Skeletal muscle tissue (tissue), 4 donors: Measurements from ENCODE around the gene CNTNAP5. TPM values are rescaled to one million over a fixed set of nuclear protein-coding genes. Genes with fewer than 3 reads are reported as not detected.

Source experiments
- H3K27ac ChIP-seq: one replicate; pipeline ENCODE4 v1.7.0; 2013; ENCODE audit warnings: mild to moderate bottlenecking, low read depth, low read length, inconsistent platforms
- H3K27me3 ChIP-seq, 3 donors: one replicate each; pipeline ENCODE4 v1.7.0; 2013; ENCODE audit warnings: low read length in 3 of 3; ENCODE audit not compliant: control insufficient read depth in 3 of 3, insufficient read depth in 3 of 3
- H3K36me3 ChIP-seq, 3 donors: one replicate each; pipeline ENCODE4 v1.7.0; 2013; ENCODE audit warnings: low read length in 3 of 3; ENCODE audit not compliant: control insufficient read depth in 3 of 3, insufficient read depth in 3 of 3
- H3K4me1 ChIP-seq, 3 donors: one replicate each; pipeline ENCODE4 v1.7.0; 2013; ENCODE audit warnings: low read length in 3 of 3, mild to moderate bottlenecking in 3 of 3; ENCODE audit not compliant: control insufficient read depth in 3 of 3, insufficient read depth in 3 of 3
- H3K4me3 ChIP-seq, 3 donors: one replicate each; pipeline ENCODE4 v1.7.0; 2013; ENCODE audit warnings: low read length in 3 of 3
- H3K9ac ChIP-seq, 3 donors: one replicate each; pipeline ENCODE4 v1.7.0; 2013; ENCODE audit warnings: low read length in 3 of 3, mild to moderate bottlenecking in 3 of 3, moderate library complexity in 2 of 3, low read depth in 1 of 3
- H3K9me3 ChIP-seq, 3 donors: one replicate each; pipeline ENCODE4 v1.7.0; 2013; ENCODE audit warnings: low read length in 3 of 3; ENCODE audit not compliant: control insufficient read depth in 3 of 3
- total RNA-seq: library from RNA; depleted of rRNA; stranded (reverse); fragments of >200 nt; gene quantifications from one replicate; pipeline ENCODE4 v1.2.3, GENCODE V29; 2014
- donor health status: Osteomylitis.

CNTNAP5 gene
- total RNA-seq, 1 donor from 2014 or later = not detected

DNA sequence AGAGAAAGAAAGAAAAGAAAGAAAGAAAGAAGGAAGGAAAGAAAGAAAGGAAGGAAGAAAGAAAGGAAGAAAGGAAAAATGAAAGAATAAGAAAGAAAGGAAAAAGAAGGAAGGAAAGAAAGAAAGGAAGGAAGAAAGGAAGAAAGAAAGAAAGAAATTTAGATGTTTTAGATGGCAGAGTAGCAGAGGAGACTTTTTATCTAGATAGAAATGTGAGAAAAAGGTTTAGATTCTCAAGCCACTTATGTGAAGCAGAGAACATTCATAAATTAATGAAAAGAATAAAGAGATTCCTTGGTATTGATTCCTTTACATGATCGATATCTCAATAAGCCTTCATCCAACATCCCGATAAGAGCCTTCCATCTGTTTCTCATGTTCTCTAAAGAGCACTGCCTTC lies 513.5 kb downstream of the CNTNAP5 start:
- no peaks in the 10 kb centered on the region for H3K36me3 ChIP-seq
- H3K9me3 ChIP-seq = peaks cover 0 to 2% (median 0%) of the 10 kb centered on the region in 3 donors
- no peaks in the 10 kb centered on the region for H3K27me3 ChIP-seq
- H3K4me3 ChIP-seq = no peak overlapping the region
- no peak overlapping the region for H3K27ac ChIP-seq
- no peak overlapping the region for H3K9ac ChIP-seq
- H3K4me1 ChIP-seq = no peaks in the 10 kb centered on the region

- H3K36me3 ChIP-seq = no peaks in the 10 kb centered on the region
Measured at GRCh38 chr2:124540805-124541204, 515.7 kb downstream of the CNTNAP5 start.

GRCh38 chr2:124542932-124543640 lies 518.0 kb downstream of the CNTNAP5 start:
- Histone ChIP-seq H3K27ac (no peak overlapping the region), H3K27me3 (no peaks in the 10 kb centered on the region), H3K4me1 (no peaks in the 10 kb centered on the region), H3K9ac (no peak overlapping the region), H3K9me3 (no peaks in the 10 kb centered on the region), H3K4me3 (no peak overlapping the region), H3K36me3 (no peaks in the 10 kb centered on the region)

More at GRCh38 chr2:124540805-124541204, 515.7 kb downstream of the CNTNAP5 start:
- Histone ChIP-seq H3K9me3 (peaks cover 0 to 2% (median 0%) of the 10 kb centered on the region in 3 donors), H3K4me3 (no peak overlapping the region), H3K27ac (no peak overlapping the region), H3K27me3 (no peaks in the 10 kb centered on the region), H3K9ac (no peak overlapping the region), H3K4me1 (no peaks in the 10 kb centered on the region)

- Histone ChIP-seq H3K4me1 (no peaks in the 10 kb centered on the region), H3K9me3 (no peaks in the 10 kb centered on the region), H3K27ac (no peak overlapping the region), H3K36me3 (no peaks in the 10 kb centered on the region), H3K27me3 (no peaks in the 10 kb centered on the region), H3K4me3 (no peak overlapping the region), H3K9ac (no peak overlapping the region)
Measured at GRCh38 chr2:124547700-124548099, 522.6 kb downstream of the CNTNAP5 start.

DNA sequence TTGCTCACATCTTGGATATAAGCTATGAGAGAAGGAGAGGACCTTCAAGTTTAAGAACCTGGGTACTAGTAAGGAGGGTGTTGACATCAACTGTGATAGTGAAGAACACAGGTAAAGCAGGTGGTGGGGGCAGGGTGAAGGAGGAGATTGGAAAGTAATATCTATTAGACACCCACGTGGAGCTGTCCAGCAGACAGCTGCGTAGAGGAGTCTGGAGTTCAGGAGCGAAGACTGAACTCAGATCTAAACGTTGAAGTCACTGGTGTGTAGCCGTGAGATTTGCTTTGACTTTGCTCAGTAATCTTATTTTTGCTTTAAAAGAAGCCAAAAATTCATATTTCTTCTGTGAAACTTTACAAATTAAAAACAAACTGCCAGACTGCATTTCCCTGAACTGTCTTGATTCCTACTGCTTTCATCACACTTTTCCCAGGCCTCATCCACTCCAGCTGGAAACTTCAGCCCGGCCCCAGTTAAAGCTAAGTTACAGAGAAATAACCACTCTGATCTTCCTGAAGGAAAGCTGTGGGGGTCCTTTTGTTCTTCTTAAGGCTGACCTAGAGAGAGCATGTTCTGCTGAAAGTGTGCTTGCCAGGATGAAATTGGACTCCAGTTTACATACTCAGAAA lies 533.3 kb downstream of the CNTNAP5 start:
- Histone ChIP-seq H3K4me3 (no peak overlapping the region), H3K9me3 (no peaks in the 10 kb centered on the region), H3K27me3 (no peaks in the 10 kb centered on the region), H3K4me1 (no peaks in the 10 kb centered on the region), H3K36me3 (no peaks in the 10 kb centered on the region), H3K9ac (no peak overlapping the region), H3K27ac (no peak overlapping the region)

DNA sequence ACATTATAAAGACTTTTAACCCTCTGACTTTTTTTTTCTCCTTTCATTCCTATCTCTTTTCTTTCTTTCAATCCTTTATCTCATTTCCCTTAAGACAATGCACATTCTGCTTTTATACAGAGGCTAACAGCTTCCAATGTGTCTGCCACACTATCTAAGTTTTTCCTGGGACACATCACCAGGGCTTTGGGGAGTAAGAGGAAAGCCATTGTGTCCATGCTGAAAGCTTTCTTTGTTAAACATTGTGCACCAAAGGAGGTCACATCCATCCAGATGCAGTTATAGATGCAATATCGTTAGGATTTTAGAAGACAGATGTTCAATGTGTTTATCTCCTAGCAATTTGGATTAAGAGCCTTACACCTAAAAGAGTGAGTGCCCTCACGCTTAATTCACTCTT lies 534.1 kb downstream of the CNTNAP5 start:
- H3K9ac ChIP-seq = no peak overlapping the region
- H3K27me3 ChIP-seq = no peaks in the 10 kb centered on the region
- no peak overlapping the region for H3K27ac ChIP-seq
- H3K9me3 ChIP-seq = no peaks in the 10 kb centered on the region
- H3K4me1 ChIP-seq = no peaks in the 10 kb centered on the region
- H3K36me3 ChIP-seq = no peaks in the 10 kb centered on the region
- no peak overlapping the region for H3K4me3 ChIP-seq

DNA sequence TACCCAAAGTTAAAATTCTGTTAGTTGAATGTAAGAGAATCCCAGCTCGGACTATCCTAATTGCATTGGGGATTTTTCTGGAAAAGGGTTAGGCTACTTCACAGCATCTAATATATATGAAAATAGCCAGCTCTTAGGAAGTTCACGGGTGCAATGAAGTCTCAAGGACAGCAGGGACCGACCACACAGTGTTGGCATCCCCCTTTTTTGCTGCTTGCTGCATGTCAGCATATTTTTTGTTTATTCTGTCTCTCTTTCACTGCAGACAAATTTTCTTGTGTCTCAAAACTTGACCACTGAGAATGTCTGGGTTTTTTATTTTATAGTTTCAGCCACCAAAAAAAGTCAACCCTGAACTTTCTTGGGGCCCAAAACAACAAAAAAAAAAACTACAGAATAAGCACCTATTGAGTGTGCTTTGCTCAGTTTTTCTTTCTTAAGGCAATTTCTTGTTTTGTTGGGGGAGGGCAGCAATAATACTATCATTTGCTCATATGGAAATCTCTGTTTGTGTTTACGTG lies 535.6 kb downstream of the CNTNAP5 start:
- H3K36me3 ChIP-seq = no peaks in the 10 kb centered on the region
- no peak overlapping the region for H3K27ac ChIP-seq
- H3K4me3 ChIP-seq = no peak overlapping the region
- no peaks in the 10 kb centered on the region for H3K9me3 ChIP-seq
- H3K9ac ChIP-seq = no peak overlapping the region
- H3K4me1 ChIP-seq = no peaks in the 10 kb centered on the region
- no peaks in the 10 kb centered on the region for H3K27me3 ChIP-seq

GRCh38 chr2:124561486-124561885 lies 536.4 kb downstream of the CNTNAP5 start:
- H3K9ac ChIP-seq = no peak overlapping the region
- no peak overlapping the region for H3K4me3 ChIP-seq
- no peaks in the 10 kb centered on the region for H3K36me3 ChIP-seq
- H3K27me3 ChIP-seq = no peaks in the 10 kb centered on the region
- no peaks in the 10 kb centered on the region for H3K4me1 ChIP-seq
- H3K27ac ChIP-seq = no peak overlapping the region
- no peaks in the 10 kb centered on the region for H3K9me3 ChIP-seq

DNA sequence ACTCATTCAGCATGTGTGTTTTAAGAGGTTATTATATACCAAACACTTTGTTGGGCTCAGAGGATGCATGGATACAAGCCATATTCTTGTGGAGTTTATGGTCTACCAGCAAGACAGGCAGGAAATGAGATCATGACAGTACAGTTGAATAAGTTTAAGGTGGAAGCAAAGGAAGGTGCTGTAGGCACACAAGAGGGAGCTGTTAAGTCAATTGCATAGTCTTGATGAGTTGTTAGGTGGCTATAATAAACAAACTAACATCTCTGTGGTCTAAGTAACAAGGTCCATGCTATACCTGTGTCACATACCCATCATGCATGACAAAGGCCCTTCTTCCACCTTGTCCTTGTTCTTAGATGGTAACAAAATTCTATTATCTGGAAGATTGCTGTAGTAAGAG lies 538.3 kb downstream of the CNTNAP5 start:
- H3K9ac ChIP-seq = no peak overlapping the region
- no peaks in the 10 kb centered on the region for H3K27me3 ChIP-seq
- H3K4me1 ChIP-seq = no peaks in the 10 kb centered on the region
- H3K36me3 ChIP-seq = no peaks in the 10 kb centered on the region
- H3K9me3 ChIP-seq = no peaks in the 10 kb centered on the region
- H3K4me3 ChIP-seq = no peak overlapping the region
- no peak overlapping the region for H3K27ac ChIP-seq

- Histone ChIP-seq H3K9me3 (no peaks in the 10 kb centered on the region), H3K36me3 (no peaks in the 10 kb centered on the region), H3K27ac (no peak overlapping the region), H3K27me3 (no peaks in the 10 kb centered on the region), H3K4me3 (no peak overlapping the region), H3K4me1 (no peaks in the 10 kb centered on the region), H3K9ac (no peak overlapping the region)
Measured at GRCh38 chr2:124566518-124566970, 541.5 kb downstream of the CNTNAP5 start.
